Ramos (cell line): ENCODE data around the gene UBC.
"Not testable (repeated sequence)": the region's sequence is repeated elsewhere in the genome, so short reads cannot be mapped to it uniquely, and the experiment has no call there.

Experiments used
- in situ Hi-C: fragments of 300-500 bp; cut with MboI; formaldehyde crosslinking; loops from one replicate; pipeline ENCODE4 v1.14.3; 2022; ENCODE audit warnings: low sequenced_read_pairs; ENCODE audit not compliant: unreplicated experiment

UBC gene

DNA sequence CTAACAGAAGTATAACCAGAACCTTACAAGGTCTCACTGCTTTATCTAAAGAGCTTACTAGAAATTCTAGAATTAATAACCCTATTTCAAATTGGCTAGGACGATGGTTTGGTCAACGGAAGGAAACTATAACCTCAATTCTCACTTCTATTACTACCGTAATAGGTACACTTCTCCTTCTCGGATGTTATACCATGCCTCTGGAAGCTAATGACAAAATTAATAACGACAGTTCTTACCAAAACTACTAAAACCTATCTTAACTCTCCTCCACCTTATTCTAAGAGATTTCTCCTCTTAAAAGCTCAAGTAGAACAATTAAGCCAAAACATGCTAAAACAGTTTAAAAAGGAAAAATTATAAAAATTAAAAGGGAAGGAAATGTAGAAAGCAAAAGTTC is 23.7 kb upstream of the UBC start:
- in situ Hi-C loops, result no loop called here

DNA sequence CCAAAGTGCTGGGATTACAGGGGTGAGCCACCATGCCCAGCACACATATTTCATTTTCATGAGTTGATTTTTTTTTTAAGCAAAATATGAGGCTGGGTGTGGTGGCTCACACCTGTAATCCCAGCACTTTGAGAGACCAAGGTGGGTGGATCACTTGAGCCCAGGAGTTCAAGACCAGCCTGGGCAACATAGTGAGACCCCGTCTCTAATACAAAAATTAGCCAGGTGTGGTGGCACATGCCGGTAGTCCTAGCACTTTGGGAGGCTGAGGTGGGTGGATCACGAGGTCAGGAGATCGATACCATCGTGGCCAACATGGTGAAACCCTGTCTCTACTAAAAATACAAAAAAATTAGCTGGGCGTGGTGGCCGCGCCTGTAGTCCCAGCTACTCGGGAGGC is 17.1 kb upstream of the UBC start:
- in situ Hi-C loops, result not testable (repeated sequence)

DNA sequence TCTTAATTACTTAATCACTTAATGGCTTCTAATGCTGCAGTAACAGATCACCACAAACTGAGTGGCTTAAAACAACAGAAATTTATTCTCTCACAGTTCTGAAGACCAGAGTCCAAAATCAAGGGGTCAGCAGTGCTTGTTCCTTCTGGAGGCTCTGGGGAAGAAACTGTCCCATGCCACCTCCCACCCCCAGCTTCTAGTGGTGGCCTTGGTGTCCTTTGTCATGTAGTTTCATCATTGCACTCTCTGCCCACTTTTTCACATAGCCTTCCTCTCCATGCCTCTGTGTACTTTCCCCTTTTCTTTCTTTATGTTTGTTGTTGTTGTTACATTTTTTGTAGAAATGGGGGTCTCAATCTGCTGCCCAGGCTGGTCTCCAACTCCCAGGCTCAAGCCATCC is 16.1 kb upstream of the UBC start:
- in situ Hi-C loops, result no loop called here

DNA sequence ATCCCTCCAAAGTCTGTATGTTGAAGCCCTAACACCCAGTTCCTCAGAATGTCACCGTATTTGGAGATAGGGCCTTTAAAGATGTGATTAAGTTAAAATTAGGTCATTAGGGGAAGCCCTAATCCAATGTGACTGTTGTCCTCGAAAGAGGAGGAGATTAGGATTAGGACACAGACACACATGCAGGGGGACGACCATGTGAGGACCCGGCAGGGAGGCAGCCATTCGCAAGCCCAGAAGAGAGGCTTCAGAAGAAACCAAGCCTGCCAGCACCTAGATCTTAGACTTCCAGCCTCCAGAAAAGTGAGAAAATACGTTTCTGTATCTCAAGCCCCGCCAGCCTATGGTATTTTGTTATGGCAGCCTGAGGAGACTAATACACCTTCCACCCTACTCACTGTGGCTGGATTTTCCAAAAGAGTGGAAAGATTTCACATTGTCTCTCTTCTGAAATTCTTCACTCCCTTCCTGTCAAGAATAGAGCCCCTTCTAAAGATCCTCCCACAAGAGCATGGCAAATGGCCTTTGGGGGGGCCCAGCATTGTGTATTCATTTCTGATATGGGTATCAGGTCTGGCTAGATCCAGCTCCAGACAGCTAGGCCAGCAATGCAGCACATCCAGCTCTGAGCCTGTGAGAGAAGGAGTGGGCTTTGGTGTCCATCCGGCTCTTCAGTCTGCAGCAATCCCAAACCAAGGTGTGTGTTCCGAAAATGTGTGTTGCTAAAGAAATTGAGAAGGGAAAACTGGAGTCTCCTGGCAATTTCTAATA is 15.4 kb upstream of the UBC start:
- in situ Hi-C loops, result no loop called here

DNA sequence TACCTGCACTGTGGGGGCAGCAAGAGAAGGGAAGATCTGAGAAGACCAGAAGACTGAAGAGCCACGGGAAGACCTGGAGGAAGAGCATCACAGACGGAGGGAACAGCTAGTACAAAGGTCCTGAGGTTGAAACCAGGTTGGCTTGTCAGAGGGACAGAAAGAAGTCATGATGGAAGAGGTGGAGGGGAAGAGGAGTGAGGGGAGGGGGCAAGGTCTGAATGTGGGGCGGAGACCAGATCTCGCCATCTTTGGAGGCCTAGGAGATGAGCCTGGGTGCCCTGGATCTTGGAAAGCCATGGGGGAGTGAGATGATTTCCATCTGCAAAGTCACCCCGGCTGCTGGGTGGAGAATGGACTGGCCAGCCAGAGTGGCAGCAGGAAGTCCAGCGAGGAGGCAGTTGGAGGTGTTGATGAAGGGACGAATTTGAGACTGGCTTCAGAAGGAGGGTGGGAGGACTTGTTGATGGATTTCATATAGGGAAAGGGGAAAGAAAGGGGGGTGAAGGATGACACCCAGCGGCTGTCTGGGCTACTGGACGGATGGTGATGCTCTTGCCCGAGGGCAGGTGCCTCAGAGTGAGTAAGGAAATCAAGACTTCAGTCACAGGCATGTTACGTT is 14.6 kb upstream of the UBC start:
- in situ Hi-C loops, result no loop called here

DNA sequence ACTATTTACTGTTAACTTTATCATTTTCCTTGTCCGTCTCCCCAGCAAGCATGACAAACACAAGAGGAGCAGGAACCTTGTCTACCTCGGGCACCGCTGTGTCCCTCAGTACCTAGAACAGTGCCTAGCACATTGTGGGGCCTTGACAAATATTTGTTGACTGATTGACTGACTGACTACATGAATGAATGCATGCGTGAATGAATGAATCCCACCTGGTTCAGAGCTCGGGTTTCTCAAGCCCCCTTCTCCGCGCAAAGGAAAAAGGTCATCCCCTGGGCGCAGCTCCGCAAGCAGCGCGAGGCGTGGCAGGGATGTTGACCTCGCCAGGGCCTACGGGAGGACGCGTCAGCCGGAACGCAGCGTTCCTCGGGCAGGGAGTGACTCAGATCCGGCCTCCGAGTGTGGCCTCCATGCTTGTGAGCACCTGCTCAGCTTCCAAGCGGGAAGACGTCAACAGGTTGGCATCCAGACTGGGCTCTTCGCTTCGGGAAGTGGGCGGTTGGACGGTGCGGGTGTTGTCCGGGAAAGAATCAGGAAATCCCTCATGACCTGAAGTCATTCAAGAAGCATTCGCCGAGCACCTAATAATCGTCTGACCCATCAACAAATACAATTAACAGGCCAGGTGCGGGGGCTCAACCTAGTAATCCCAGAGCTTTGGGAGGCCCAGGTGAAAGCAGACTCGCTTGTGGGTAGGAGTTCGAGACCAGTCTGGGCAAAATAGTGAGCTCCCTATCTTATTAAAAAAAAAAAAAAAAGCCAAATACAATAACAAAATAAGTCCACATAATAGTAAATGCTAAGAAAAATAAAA is 13.9 kb upstream of the UBC start:
- in situ Hi-C loops, result no loop called here

DNA sequence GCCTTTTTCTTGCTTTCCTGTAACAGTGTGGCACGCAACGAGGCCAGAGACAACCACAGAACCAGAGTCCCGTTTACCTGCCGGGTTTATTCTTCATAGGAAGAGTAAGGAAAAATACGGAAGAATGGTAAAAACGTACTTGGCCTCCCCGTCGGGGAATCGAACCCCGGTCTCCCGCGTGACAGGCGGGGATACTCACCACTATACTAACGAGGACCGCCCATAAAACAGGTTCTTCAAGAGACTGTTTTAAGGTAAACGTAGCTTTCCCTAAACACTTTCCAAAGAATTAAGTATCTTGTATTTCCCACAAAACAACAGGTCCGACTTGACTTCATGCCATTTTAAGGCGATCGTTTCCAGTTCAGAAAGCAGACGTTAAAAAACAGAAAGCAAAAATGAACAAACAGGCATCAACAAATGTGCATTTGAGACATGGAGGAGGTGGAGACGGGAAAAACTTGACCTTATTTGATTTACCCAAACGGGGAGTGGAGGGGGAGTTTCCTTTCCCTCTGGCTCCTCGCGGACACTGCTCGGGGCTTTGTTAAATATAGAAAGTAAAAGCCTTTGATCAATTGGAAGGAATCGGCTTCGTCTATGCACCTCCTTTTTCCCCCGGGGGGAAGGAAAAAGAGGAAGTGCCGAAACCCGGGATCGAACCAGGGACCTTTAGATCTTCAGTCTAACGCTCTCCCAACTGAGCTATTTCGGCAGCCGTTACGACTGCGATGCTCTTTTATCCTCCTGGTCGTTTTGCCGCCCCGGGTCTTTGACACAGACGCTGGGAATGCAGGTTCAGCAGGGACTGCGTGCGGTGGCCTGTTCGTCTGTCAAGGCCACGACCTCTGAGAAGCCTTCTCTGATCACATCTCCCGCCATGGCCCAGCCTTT is 13.0 kb upstream of the UBC start:
- in situ Hi-C loops, result no loop called here

DNA sequence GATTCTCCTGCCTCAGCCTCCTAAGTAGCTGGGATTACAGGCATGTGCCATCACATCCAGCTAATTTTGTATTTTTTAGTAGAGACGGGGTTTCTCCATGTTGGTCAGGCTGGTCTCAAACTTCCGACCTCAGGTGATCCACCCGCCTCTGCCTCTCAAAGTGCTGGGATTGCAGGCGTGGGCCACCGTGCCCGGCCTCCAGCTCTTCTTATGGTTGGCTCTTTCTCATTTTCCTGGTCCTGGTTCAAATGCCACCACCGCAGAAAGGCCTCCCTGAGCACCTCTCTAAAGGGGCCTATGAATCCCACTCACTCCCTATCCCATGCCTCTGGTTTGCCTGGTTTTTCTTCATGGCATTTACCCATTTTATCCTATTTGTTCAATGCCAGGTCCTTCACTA is 11.3 kb upstream of the UBC start:
- in situ Hi-C loops, result not testable (repeated sequence)

DNA sequence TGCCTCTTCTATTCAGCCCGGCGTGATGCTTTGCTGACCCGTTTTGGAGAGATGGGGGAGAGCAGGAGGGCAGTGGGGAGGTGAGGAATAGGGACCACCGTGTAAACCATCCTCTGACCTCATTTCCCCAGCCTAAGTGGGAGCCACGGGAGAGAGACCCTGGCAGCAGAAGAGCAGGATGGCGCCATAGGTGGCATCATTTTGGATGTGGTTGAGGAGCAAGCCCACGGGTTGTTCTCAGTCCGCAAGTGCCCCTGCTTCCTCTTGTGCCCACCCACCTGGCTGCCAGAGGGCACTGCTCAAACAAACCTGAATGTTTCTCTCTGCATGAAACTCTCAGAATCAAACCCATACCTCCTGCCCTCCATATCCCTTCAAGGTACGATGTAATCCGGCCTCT is 10.7 kb upstream of the UBC start:
- in situ Hi-C loops, result no loop called here

DNA sequence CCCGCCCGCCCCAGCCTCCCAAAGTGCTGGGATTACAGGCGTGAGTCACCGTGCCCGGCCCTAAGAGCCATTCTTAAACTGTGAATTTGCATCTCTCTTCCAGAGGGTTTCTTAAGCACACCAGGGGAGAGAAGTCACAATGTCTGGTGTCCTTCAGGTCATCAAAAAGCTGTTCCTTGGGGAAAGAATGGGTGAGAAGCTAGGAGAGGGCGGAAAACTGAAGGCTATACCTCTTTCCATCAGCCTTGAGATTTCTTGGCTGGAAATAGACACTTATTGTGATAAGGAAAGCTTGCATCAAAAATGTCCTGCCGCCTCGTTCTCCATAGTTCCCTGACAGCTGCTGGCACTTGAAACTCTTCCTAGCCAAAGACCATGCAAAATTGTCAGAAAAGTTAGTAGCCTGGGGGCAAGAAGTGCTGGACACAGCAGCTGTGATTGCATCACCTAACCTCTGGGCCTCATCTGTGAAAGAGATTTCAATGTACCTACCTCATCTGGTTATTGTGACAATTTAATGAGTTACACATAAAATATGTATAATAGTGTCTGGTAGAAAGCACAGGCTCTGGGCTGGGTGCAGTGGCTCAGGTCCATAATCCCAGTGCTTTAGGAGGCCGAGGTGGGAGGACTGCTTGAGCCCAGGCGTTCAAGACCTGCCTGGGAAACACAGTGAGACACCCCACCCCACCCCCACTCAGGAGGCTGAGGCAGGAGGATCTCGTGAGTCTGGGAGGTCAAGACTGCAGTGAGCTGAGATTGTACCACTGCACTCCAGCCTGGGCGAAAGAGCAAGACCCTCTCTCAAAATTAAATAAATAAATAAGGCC is 9.7 kb upstream of the UBC start:
- in situ Hi-C loops, result no loop called here

DNA sequence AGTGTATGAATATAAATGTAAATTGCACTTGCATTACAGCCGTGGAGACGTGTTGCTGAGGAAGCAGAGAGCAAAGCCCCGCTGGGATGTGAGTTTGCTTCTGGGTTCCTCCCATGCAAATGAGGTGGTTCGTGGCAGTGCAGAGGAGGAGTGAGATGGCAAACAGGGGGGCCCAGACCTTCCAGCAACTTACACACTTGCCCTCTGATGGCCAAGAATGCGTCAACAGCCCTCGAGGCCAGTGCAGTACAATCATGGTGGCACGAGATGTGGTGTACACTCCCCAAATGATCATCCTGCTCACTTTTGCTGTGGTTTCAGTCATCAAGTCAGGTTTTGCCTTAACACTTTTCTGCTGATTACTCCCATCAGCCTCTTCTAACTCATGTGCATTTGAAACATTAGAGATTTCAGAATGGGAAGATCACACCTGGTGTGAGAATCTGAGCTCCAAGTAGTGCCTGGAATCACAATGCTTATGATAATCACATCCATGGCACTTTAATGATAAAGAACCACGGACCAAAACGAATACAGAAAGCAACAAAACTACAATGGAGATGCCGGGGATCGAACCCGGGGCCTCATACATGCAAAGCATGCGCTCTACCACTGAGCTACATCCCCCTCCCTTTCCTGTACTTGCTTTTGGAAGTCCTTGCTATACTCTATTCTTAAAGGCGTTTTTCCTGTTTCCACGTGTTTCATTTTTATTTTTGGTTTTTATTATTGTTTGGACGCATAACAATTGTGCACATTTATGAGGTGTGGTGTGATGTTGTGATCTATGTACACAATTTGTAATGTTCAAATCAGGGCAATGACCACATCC is 7.0 kb upstream of the UBC start:
- in situ Hi-C loops, result no loop called here

DNA sequence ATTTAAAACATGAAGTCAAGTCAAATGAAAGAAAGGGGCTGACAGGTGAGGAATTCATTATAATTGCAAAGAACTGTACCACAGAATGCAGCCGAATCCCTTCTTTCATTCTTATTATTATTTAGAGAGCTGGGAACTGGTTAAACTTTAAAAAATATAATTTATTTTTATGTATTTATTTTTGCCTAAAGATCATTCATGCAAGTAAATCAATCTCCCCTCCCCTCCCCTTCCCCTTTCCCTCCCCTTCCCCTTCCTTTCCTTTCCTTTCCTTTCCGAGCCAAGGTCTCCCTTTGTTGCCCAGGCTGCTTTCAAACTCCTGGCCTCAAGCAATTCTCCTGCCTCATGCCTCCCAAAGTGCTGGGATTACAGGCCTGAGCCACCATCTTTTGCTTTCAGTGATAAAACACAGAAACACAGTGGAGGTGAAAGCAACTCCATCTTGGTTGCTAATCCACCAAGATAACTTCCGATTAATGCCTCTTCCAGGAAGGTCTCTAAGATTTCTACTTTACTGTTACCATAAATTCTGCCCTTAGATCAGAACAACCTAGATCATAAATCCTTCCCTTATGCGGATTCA is 6.0 kb upstream of the UBC start:
- in situ Hi-C loops, result no loop called here

DNA sequence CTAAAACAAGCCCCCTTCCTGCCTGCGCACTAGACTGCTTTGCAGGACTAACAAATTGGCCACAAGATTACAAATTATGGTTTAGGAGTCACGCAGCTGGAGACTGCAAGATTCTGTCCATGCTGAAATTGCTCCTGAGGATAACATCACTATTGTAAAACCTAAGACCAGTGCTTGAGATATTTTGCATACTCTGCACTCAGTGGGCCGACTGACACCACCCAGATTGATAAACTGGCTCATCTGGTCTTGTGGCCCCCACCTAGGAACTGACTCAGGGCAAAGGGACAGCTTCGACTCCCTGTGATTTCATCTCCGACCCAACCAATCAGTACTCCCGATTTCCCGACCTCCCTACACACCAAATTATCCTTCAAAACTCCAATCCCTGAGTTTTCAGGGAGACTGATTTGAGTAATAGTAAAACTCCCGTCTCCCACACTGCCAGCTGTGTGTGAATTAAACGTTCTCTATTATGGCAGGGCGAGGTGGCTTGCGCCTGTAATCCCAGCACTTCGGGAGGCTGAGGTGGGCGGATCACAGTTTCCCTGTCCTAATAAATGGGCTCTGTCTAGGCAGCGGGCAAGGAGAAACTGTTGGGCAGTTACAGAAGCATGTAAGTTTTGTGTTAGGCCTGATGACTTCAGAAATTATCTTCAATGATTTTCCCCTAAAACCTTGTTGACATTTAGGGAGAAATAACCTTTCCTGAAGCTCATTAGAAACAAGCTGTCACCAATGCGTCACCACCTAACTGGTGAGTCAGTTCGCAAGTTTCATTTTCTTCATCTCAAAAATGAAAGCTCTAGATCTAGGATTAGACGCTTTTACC is 5.3 kb upstream of the UBC start:
- in situ Hi-C loops, result no loop called here

DNA sequence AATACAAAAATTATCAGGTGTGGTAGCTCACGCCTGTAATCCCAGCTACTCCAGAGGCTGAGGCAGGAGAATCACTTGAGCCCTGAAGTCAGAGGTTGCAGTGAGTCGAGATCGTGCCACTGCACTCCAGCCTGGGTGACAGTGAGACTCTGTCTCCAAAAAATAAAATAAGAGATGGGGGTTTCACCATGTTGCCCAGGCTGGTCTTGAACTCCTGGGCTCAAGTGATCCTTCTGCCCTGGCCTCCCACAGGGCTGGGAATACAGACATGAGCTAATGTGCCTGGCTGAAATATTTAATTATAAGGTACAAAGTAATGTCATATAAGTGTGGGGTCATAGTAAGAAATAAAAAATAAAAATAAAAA is 4.2 kb upstream of the UBC start:
- in situ Hi-C loops, result not testable (repeated sequence)

DNA sequence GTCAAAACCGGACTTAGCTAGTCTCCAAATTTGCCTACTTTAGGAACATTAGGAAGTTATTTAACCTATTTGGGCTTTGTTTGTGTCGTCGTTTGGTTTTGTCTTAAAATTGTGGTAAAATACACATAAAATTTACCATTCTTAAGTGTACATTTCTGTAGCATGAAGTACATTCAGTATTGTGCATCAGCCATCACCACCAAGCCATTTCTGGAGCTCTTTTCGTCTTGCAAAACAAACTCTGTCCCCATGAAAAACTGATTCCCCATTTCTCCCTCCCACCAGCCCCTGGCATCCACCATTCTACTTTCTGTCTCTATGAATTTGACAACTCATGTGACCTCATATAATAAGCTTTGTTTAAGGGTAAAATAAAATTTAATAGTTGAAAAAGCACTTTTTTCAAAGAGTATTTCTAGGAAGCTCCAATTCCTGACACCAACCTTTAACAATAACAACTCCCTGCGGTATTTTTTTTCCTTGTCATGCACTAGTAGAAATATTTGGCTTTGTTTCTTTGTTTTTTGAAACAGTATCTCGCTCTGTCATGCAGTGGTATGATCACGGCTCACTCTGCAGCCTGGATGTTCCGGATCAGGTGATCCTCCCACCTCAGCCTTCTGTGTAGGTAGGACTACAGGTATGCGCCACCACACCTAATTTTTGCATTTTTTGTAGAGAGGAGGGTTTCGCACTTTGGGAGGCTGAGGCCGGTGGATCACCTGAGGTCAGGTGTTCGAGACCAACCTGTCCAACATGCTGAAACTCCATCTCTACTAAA is 3.6 kb upstream of the UBC start:
- in situ Hi-C loops, result no loop called here

DNA sequence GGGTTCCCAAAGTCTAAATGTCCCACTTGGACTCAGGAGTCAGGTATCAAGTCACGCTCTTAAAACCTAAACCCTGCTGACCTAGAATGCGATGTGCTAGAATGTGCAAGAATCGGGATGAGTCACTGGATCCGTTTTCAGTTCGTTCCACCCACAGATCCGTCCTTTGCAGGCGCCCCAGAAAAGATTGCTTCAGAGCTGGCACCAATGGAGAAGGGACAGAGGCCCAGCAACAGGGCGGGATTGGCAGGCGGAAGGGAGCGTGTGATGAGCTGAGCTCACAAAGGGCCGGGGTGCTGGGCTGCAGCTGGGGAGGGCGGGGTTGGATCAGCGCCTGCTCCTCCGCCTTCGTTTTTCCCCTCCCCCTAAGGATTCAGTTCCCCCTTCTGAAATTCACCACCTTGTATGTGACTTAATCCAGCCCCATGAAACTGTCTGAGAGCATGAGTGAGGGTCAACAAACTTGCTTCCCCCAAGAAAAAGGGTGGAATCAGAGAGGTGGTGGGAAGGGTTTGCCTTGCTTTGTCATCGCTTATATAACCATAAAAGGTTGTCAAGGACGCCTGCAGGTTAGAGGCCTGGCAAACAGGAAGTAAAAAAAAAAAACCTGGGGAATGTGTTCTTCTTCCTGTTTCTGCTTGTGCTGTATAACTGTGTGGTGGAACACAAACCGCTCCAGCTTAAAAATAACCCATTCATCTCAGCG is 2.8 kb upstream of the UBC start:
- in situ Hi-C loops, result no loop called here
